Endothelial cell (in vitro differentiated cells): ENCODE results near the gene TBX5. TPM values are rescaled to one million over a fixed set of nuclear protein-coding genes. Genes with fewer than 3 reads are reported as not detected.
A peak's percentile ranks its signal among the peaks of the same experiment; 100 is the strongest.
"Not testable (repeated sequence)": the region's sequence is repeated elsewhere in the genome, so short reads cannot be mapped to it uniquely, and the experiment has no call there.

Experiments used
- DNase-seq: peaks from one replicate; pipeline ENCODE4 v3.0.0; 2021; ENCODE audit warnings: low spot score
- H3K27ac Mint-ChIP-seq: one replicate; pipeline ENCODE4 v1.8.0; 2021; ENCODE audit warnings: mixed read lengths, inconsistent platforms; ENCODE audit not compliant: unreplicated experiment
- H3K27me3 Mint-ChIP-seq: one replicate; pipeline ENCODE4 v1.8.0; 2021; ENCODE audit warnings: mild to moderate bottlenecking, moderate library complexity, mixed read lengths, inconsistent platforms; ENCODE audit not compliant: unreplicated experiment
- H3K36me3 Mint-ChIP-seq: one replicate; pipeline ENCODE4 v1.8.0; 2021; ENCODE audit warnings: mild to moderate bottlenecking, low read depth, mixed read lengths, inconsistent platforms; ENCODE audit not compliant: unreplicated experiment
- H3K4me1 Mint-ChIP-seq: one replicate; pipeline ENCODE4 v1.8.0; 2021; ENCODE audit warnings: mild to moderate bottlenecking, mixed read lengths, inconsistent platforms; ENCODE audit not compliant: unreplicated experiment
- H3K4me3 Mint-ChIP-seq: one replicate; pipeline ENCODE4 v1.8.0; 2021; ENCODE audit warnings: mild to moderate bottlenecking, mixed read lengths, inconsistent platforms; ENCODE audit not compliant: unreplicated experiment
- H3K9me3 Mint-ChIP-seq: one replicate; pipeline ENCODE4 v1.8.0; 2021; ENCODE audit warnings: mixed read lengths, inconsistent platforms; ENCODE audit not compliant: unreplicated experiment
- total RNA-seq: library from RNA; stranded (reverse); fragmentation: NEBNext Ultra II Directional; extraction: Animal tissue kit (Norgen Biotek cat#: 25700); gene quantifications from one replicate; pipeline ENCODE4 v1.2.1, GENCODE V29; 2021; ENCODE audit not compliant: unreplicated experiment
- TF ChIP-seq, protein P1 (sequence below): fragments of 200-600 bp; sonication (generic); IDR thresholded peaks from one replicate; pipeline ENCODE4 v1.5.0; 2021; ENCODE audit warnings: antibody characterized with exemption; ENCODE audit not compliant: unreplicated experiment

Gene TBX5
- total RNA-seq, 1 donor from 2014 or later: 0.38 TPM

DNA sequence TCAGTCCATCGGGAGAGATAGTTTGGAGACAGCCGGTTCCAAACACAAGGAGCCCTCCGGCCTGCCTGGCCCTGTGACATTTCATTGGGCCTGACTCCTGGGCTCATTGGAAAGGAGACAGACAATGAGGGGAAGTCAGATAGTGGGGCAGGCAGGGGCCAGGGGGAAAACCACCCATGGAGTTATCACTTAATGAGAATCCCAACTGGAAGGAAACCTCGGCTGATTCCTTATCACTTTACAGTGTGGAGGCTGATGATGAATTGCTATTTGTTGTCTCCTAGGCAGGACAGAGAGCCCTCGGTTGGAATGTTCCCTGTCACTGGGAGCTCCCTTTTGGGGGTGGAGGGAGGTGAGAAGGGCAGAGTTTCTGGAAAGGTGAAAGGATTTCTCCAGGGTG lies 44.4 kb downstream of the TBX5 start:
- peaks cover 15% of the 10 kb centered on the region for H3K4me1 Mint-ChIP-seq
- TF ChIP-seq, protein P1, sequence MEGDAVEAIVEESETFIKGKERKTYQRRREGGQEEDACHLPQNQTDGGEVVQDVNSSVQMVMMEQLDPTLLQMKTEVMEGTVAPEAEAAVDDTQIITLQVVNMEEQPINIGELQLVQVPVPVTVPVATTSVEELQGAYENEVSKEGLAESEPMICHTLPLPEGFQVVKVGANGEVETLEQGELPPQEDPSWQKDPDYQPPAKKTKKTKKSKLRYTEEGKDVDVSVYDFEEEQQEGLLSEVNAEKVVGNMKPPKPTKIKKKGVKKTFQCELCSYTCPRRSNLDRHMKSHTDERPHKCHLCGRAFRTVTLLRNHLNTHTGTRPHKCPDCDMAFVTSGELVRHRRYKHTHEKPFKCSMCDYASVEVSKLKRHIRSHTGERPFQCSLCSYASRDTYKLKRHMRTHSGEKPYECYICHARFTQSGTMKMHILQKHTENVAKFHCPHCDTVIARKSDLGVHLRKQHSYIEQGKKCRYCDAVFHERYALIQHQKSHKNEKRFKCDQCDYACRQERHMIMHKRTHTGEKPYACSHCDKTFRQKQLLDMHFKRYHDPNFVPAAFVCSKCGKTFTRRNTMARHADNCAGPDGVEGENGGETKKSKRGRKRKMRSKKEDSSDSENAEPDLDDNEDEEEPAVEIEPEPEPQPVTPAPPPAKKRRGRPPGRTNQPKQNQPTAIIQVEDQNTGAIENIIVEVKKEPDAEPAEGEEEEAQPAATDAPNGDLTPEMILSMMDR: no peak
- no peaks in the 10 kb centered on the region for H3K9me3 Mint-ChIP-seq
- no peak overlapping the region for H3K27ac Mint-ChIP-seq
- H3K36me3 Mint-ChIP-seq: peaks cover 6% of the 10 kb centered on the region
- H3K4me3 Mint-ChIP-seq: no peak overlapping the region
- H3K27me3 Mint-ChIP-seq: peaks cover 3% of the 10 kb centered on the region
- DNase-seq: no peak

DNA sequence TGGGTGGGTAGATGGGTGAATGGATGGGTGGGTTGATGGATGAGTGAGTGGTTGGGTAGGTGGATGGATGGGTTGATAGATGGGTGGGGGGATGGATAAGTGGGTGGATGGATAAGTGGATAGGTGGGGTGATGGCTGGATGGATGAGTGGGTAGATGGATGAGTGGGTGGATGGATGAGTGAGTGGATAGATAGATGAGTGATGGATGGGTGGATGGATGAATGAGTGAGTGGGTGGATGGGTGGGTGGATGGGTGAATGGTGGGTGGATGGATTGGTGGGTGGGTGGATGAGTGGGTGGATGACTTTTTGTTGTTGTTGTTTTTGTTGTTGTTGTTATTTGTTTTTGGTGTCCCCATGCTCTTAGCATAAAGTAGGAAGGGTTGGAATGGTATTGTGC lies 45.5 kb downstream of the TBX5 start:
- Mint-ChIP-seq H3K27me3 (peaks cover 3% of the 10 kb centered on the region), H3K4me1 (peaks cover 16% of the 10 kb centered on the region), H3K27ac (no peak overlapping the region), H3K9me3 (no peaks in the 10 kb centered on the region), H3K4me3 (no peak overlapping the region), H3K36me3 (no peaks in the 10 kb centered on the region)
- TF ChIP-seq, protein P1: no peak
- DNase-seq: no peak

DNA sequence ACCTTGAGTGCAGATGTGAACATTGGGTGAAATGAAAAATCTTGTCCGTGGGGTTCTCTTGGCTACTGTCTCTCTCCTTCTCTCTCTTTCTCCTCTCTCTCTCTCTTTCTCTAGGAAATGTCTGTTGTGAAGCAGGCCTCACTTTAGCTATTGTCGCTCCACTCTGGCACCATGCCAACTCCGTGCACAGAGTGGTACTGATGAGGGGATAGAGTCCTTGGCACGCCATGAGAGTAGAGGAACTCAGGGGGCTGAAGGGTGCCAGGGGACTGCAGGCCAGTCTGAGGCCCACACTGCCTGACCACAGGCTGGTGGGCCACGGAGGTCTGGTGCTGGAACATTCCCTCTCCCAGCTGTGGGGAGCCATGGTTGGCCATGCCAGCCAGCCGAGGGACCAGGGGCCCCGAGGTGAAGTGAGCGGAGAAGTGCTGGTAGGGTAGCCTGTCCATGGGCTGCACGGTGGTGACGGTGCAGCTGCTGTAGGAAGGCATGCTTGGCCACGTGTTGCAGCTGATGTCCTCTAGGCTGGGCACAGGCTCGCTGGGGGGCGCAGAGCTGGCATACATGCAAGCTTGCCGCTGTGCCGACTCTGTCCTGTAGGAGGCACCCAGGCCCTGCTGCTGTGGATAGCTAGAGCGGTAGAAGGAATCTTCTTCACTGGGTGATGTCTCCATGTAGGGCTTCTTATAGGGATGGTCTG lies 50.4 kb downstream of the TBX5 start:
- peak; percentile 42 for DNase-seq
- Mint-ChIP-seq H3K9me3 (no peaks in the 10 kb centered on the region), H3K4me3 (no peak overlapping the region), H3K36me3 (no peaks in the 10 kb centered on the region), H3K4me1 (peaks cover 18% of the 10 kb centered on the region), H3K27me3 (no peaks in the 10 kb centered on the region), H3K27ac (no peak overlapping the region)
- TF ChIP-seq, protein P1: peak; percentile 49

DNA sequence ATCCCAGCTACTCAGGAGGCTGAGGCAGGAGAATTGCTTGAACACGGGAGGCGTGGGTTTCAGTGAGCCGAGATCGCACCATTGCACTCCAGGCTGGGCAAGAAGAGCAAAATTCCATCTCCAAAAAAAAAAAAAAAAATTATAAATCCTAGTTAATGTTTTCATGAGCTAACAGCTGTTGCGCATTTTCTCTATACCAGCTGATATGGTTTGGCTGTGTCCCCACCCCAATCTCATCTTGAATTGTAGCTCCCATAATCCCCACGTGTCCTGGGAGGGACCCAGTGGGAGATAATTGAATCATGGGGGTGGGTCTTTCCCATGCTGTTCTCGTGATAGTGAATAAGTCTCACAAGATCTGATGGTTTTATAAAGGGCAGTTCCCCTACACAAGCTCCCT lies 56.7 kb downstream of the TBX5 start:
- H3K4me3 Mint-ChIP-seq, H3K9me3 Mint-ChIP-seq, H3K36me3 Mint-ChIP-seq, H3K27ac Mint-ChIP-seq, DNase-seq, H3K27me3 Mint-ChIP-seq: not testable (repeated sequence)
- H3K4me1 Mint-ChIP-seq: peaks cover 14% of the 10 kb centered on the region

DNA sequence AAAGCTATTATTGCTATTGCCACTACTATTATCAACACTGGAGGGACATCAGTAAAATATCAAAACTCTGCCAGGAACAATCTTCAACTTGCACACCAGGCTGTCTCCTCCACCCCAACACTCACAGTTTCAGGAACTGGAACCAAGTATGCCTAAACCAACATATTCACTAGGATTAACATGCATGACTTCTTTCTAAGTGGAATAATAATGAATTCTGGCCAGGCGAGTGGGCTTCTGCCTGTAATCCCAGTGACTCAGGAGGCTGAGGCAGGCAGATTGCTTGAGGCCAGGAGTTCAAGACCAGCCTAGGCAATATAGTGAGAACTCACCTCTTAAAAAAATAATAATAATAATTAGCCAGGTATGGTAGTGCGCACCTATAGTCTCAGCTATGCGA lies 58.1 kb downstream of the TBX5 start:
- Mint-ChIP-seq H3K27me3 (no peaks in the 10 kb centered on the region), H3K9me3 (no peaks in the 10 kb centered on the region), H3K4me3 (no peak overlapping the region), H3K4me1 (peaks cover 4% of the 10 kb centered on the region), H3K27ac (no peak overlapping the region), H3K36me3 (no peaks in the 10 kb centered on the region)
- DNase-seq: no peak
- TF ChIP-seq, protein P1: no peak
